HCT116 (cell line): ENCODE results near the gene SLCO4A1.

Experiments
- RAD21 ChIP-seq: IDR thresholded peaks from 2 replicates; pipeline ENCODE4 v1.6.1; 2012; ENCODE audit warnings: low read depth, mild to moderate bottlenecking
- TCF7L2 ChIP-seq: IDR thresholded peaks from 2 replicates; pipeline ENCODE4 v1.7.0; 2011; ENCODE audit warnings: borderline replicate concordance, inconsistent platforms; ENCODE audit not compliant: insufficient read depth, insufficient read length; ENCODE audit errors: extremely low read depth
- TF ChIP-seq, protein P1 (sequence below), 3 experiments: fragments of 200-600 bp in 1 of 3; sonication (generic) in 1 of 3; IDR thresholded peaks in 2 of 3; conservative IDR thresholded peaks in 1 of 3; 2 replicates each; pipeline ENCODE4 v1.5.1; 2012 to 2017; ENCODE audit warnings: low read depth in 2 of 3, low read length in 2 of 3, antibody characterized with exemption in 1 of 3, borderline replicate concordance in 1 of 3, control low read depth in 1 of 3, mild to moderate bottlenecking in 1 of 3, mixed read lengths in 1 of 3, mixed run types in 1 of 3, moderate library complexity in 1 of 3; ENCODE audit not compliant: insufficient read depth in 1 of 3

- TF ChIP-seq, protein P1, sequence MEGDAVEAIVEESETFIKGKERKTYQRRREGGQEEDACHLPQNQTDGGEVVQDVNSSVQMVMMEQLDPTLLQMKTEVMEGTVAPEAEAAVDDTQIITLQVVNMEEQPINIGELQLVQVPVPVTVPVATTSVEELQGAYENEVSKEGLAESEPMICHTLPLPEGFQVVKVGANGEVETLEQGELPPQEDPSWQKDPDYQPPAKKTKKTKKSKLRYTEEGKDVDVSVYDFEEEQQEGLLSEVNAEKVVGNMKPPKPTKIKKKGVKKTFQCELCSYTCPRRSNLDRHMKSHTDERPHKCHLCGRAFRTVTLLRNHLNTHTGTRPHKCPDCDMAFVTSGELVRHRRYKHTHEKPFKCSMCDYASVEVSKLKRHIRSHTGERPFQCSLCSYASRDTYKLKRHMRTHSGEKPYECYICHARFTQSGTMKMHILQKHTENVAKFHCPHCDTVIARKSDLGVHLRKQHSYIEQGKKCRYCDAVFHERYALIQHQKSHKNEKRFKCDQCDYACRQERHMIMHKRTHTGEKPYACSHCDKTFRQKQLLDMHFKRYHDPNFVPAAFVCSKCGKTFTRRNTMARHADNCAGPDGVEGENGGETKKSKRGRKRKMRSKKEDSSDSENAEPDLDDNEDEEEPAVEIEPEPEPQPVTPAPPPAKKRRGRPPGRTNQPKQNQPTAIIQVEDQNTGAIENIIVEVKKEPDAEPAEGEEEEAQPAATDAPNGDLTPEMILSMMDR (IDR thresholded peaks at IDR 0.05 in 2 of 3, conservative IDR thresholded peaks at IDR 0.05 in 1 of 3; ENCODE audit: borderline replicate concordance in 1 of 3, insufficient read depth in 1 of 3, low read depth in 2 of 3, low read length in 2 of 3): no peak
- TF ChIP-seq TCF7L2: no peak
- no peak for TF ChIP-seq RAD21
Measured at GRCh38 chr20:62635852-62636251, 6.5 kb upstream of the SLCO4A1 start.
